GM23338 (cell line): ENCODE results near the gene ACTG1.

Experiments
- CTCF ChIP-seq, 2 experiments: fragments of 200-600 bp in 1 of 2; sonication (generic) in 1 of 2; conservative IDR thresholded peaks; 2 replicates each; pipeline versions ENCODE4 v1.5.1 to v1.6.1; 2016 to 2017; ENCODE audit warnings: antibody characterized with exemption in 2 of 2, low read depth in 2 of 2, mild to moderate bottlenecking in 2 of 2, moderate library complexity in 1 of 2
- EZH2 ChIP-seq: fragments of 200-600 bp; sonication (generic); IDR thresholded peaks from one replicate; pipeline ENCODE4 v1.8.0; 2017; ENCODE audit warnings: antibody characterized with exemption, mild to moderate bottlenecking, low read depth; ENCODE audit not compliant: unreplicated experiment
- POLR2AphosphoS5 ChIP-seq: IDR thresholded peaks from 2 replicates; pipeline ENCODE4 v1.6.1; 2016; ENCODE audit warnings: antibody characterized with exemption, low read depth
- REST ChIP-seq: IDR thresholded peaks from one replicate; pipeline ENCODE4 v1.6.1; 2018; ENCODE audit warnings: antibody characterized with exemption; ENCODE audit not compliant: unreplicated experiment
- ZNF114 ChIP-seq: fragments of 250-450 bp; sonication (Bioruptor Pico); IDR thresholded peaks from 2 replicates; pipeline ENCODE4 v1.5.0; 2020; ENCODE audit warnings: mild to moderate bottlenecking, moderate library complexity

- TF ChIP-seq POLR2AphosphoS5 (no peak), ZNF114 (CRISPR knock-in tag) (no peak), CTCF (conservative IDR thresholded peaks at IDR 0.05; ENCODE audit: low read depth in 2 of 2) (no peak), REST (no peak), EZH2 (no peak)
Observed at GRCh38 chr17:81480140-81481072, 32.2 kb downstream of the ACTG1 start.
